Gastrocnemius medialis (tissue), 4 donors: ENCODE measurements around the gene DCAF4. TPM values are rescaled to one million over a fixed set of nuclear protein-coding genes. Genes with fewer than 3 reads are reported as not detected.

Experiments
- ATAC-seq, 2 donors: fragments of 150-250 bp; one replicate each; pipeline ENCODE4 v1.9.1; 2016
- DNase-seq, 2 donors: peaks; one replicate each; pipeline ENCODE4 v3.0.0-alpha.2; 2019
- H3K27ac ChIP-seq, 4 donors: fragments of 200-600 bp; sonication (generic); 1 replicate in 1 of 4; 2 replicates in 3 of 4; pipeline ENCODE4 v1.5.1; 2016 to 2018; ENCODE audit warnings: mild to moderate bottlenecking in 2 of 4, moderate library complexity in 1 of 4
- H3K27me3 ChIP-seq, 3 donors: fragments of 200-600 bp; sonication (generic) in 2 of 3; 1 replicate in 1 of 3; 2 replicates in 2 of 3; pipeline versions ENCODE4 v1.5.1 to v1.6.0; 2016 to 2019; ENCODE audit warnings: mild to moderate bottlenecking in 1 of 3, moderate library complexity in 1 of 3
- H3K36me3 ChIP-seq, 2 donors: fragments of 200-600 bp; sonication (generic) in 1 of 2; one replicate each; pipeline ENCODE4 v1.5.1; 2017 to 2018
- H3K4me1 ChIP-seq, 2 donors: fragments of 200-600 bp; sonication (generic) in 1 of 2; one replicate each; pipeline ENCODE4 v1.5.1; 2016 to 2017; ENCODE audit warnings: mild to moderate bottlenecking in 2 of 2
- H3K4me3 ChIP-seq, 4 donors: fragments of 200-600 bp; sonication (generic) in 3 of 4; 1 replicate in 1 of 4; 2 replicates in 3 of 4; pipeline ENCODE4 v1.5.1; 2016 to 2019; ENCODE audit warnings: mild to moderate bottlenecking in 2 of 4
- H3K9me3 ChIP-seq, 3 donors: fragments of 200-600 bp; sonication (generic) in 2 of 3; 1 replicate in 1 of 3; 2 replicates in 2 of 3; pipeline ENCODE4 v1.5.1; 2016 to 2019
- POLR2A ChIP-seq, 2 donors: fragments of 450-650 bp; IDR thresholded peaks; one replicate each; pipeline ENCODE4 v1.6.1; 2017; ENCODE audit warnings: antibody characterized with exemption in 2 of 2, mild to moderate bottlenecking in 2 of 2, moderate library complexity in 2 of 2
- in situ Hi-C, 4 donors: fragments of 200-750 bp; cut with MboI; loops; one replicate each; pipeline versions ENCODE4 v1.15.0 to v1.8.0; 2017; ENCODE audit warnings: low sequenced_read_pairs in 4 of 4
- intact Hi-C: fragments of 100-400 bp; cut with DNase I; formaldehyde crosslinking; loops from one replicate; pipeline ENCODE4 v1.15.1; 2023; ENCODE audit warnings: low total_unique reads
- total RNA-seq, 4 donors: library from RNA; depleted of rRNA; stranded (reverse); fragments of >200 nt; gene quantifications; one replicate each; pipeline versions ENCODE4 v1.1.0 to v1.2.3, GENCODE V29; 2016
- TF ChIP-seq, protein P1 (sequence below), 5 experiments: fragments of 450-650 bp in 3 of 5; fragments of 200-600 bp in 2 of 5; sonication (generic) in 2 of 5; IDR thresholded peaks in 4 of 5; conservative IDR thresholded peaks in 1 of 5; 1 replicate in 4 of 5; 2 replicates in 1 of 5; pipeline ENCODE4 v1.5.1; 2016 to 2019; ENCODE audit warnings: antibody characterized with exemption in 5 of 5, mild to moderate bottlenecking in 3 of 5, moderate library complexity in 3 of 5

The DCAF4 gene
- total RNA-seq, 4 donors from 2014 or later, result 13.9 to 38.3 (median 25.7) TPM

DNA sequence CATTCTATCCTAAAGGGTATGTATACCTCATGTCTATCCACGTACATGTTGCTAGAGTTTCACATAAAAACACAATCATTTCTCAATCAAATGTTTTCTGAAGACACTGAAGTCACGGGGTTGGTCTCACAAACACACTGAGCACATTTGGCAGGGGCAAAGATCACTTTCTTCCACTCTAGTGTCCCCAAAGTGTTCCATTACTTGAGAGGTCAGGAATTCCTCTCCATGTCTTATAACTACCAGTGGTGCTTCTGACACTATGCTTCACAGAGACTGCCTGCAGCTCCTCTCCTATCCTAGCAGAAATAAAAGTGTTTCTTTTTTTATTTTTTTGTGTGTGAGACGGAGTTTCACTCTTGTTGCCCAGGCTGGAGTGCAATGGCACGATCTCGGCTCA lies 81.6 kb downstream of the DCAF4 start:
- peak; percentile 68 to 73 for ATAC-seq
- DNase-seq, result no peak
- Histone ChIP-seq H3K4me1 (peaks cover 9 to 27% of the 10 kb centered on the region in 2 donors), H3K4me3 (no peak overlapping the region), H3K27ac (peak overlapping the region; percentile 42 to 54 (median 48)), H3K36me3 (peaks cover 0 to 4% of the 10 kb centered on the region in 2 donors), H3K9me3 (no peaks in the 10 kb centered on the region), H3K27me3 (no peaks in the 10 kb centered on the region)
- no peak for TF ChIP-seq POLR2A (IDR thresholded peaks at IDR 0.05)
- TF ChIP-seq, protein P1, sequence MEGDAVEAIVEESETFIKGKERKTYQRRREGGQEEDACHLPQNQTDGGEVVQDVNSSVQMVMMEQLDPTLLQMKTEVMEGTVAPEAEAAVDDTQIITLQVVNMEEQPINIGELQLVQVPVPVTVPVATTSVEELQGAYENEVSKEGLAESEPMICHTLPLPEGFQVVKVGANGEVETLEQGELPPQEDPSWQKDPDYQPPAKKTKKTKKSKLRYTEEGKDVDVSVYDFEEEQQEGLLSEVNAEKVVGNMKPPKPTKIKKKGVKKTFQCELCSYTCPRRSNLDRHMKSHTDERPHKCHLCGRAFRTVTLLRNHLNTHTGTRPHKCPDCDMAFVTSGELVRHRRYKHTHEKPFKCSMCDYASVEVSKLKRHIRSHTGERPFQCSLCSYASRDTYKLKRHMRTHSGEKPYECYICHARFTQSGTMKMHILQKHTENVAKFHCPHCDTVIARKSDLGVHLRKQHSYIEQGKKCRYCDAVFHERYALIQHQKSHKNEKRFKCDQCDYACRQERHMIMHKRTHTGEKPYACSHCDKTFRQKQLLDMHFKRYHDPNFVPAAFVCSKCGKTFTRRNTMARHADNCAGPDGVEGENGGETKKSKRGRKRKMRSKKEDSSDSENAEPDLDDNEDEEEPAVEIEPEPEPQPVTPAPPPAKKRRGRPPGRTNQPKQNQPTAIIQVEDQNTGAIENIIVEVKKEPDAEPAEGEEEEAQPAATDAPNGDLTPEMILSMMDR (IDR thresholded peaks at IDR 0.05 in 4 of 5, conservative IDR thresholded peaks at IDR 0.05 in 1 of 5), result no peak
- intact Hi-C loops, result no loop called here
- in situ Hi-C loops, result no loop called here

DNA sequence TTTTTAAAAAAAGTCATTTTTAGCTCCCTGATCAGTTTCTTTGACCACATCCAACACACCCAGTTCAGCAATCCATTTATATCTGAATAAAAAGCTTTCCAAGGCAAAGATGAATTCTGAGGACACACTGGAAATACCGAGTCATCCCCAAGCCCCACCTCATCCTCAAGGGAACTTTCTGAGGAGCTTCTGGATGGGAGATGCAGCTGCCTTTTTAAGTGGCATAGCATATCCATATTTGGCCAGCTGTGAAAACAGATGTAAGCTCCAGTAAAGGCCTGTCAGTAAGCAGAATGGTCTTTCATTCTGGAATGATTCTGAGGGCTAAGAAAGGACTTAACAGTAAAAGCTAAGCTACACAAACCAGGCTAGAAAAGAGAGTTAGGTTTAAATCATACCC lies 82.2 kb downstream of the DCAF4 start:
- H3K27ac ChIP-seq, result peak overlapping the region; percentile 42 to 58 (median 54)
- ATAC-seq (peak; percentile 32 to 62), DNase-seq (peak in 1 of 2 donors; percentile 22)
- H3K4me3 ChIP-seq, result no peak overlapping the region
- in situ Hi-C loops (no loop called here), intact Hi-C loops (no loop called here)
- H3K27me3 ChIP-seq, result no peaks in the 10 kb centered on the region
- TF ChIP-seq, protein P1 (IDR thresholded peaks at IDR 0.05 in 4 of 5, conservative IDR thresholded peaks at IDR 0.05 in 1 of 5), result no peak
- no peaks in the 10 kb centered on the region for H3K9me3 ChIP-seq
- peaks cover 9 to 27% of the 10 kb centered on the region in 2 donors for H3K4me1 ChIP-seq
- peaks cover 0 to 4% of the 10 kb centered on the region in 2 donors for H3K36me3 ChIP-seq

Other genes with a start within 250 kb of the DCAF4 start
- gene DPF3, start 32.4 kb upstream of the DCAF4 start, total RNA-seq, result 10 to 100 TPM; 16.7 to 27.8 (median 20.3) TPM
- 10 to 100 TPM; 16.7 to 28.3 (median 19.3) TPM for gene ZFYVE1, start 100.6 kb downstream of the DCAF4 start, total RNA-seq
- 10 to 100 TPM; 28.4 to 34.1 (median 30.1) TPM for gene RBM25, start 132.1 kb downstream of the DCAF4 start, total RNA-seq
- gene PSEN1, start 210.0 kb downstream of the DCAF4 start, total RNA-seq, result 10 to 100 TPM; 21.4 to 49.0 (median 24.5) TPM